Adrenal gland (tissue), 12 donors: ENCODE measurements around the gene INO80. TPM values are rescaled to one million over a fixed set of nuclear protein-coding genes. Genes with fewer than 3 reads are reported as not detected.
A peak's percentile ranks its signal among the peaks of the same experiment; 100 is the strongest.

Source experiments
- DNase-seq, 7 donors: peaks; one replicate each; pipeline ENCODE4 v3.0.0-alpha.2; 2019 to 2020
- H3K27ac ChIP-seq, 5 donors: fragments of 200-600 bp; sonication (generic) in 4 of 5; 1 replicate in 3 of 5; 2 replicates in 2 of 5; pipeline versions ENCODE4 v1.5.1 to v1.8.0; 2016 to 2020; ENCODE audit warnings: mild to moderate bottlenecking in 1 of 5
- H3K27me3 ChIP-seq: fragments of 200-600 bp; 2 replicates; pipeline ENCODE4 v1.8.0; 2021
- H3K36me3 ChIP-seq, 2 donors: fragments of 200-600 bp; replicated peaks in 1 of 2; 1 replicate in 1 of 2; 2 replicates in 1 of 2; pipeline versions ENCODE4 v1.5.1 to v1.8.0; 2018 to 2022
- H3K4me1 ChIP-seq, 2 donors: fragments of 200-600 bp; replicated peaks in 1 of 2; 1 replicate in 1 of 2; 2 replicates in 1 of 2; pipeline versions ENCODE4 v1.5.1 to v1.8.0; 2018 to 2021
- H3K4me3 ChIP-seq, 4 donors: fragments of 200-600 bp; sonication (generic) in 3 of 4; one replicate each; pipeline ENCODE4 v1.5.1; 2016 to 2018
- H3K9me3 ChIP-seq, 3 donors: fragments of 200-600 bp; sonication (generic) in 1 of 3; replicated peaks in 1 of 3; 1 replicate in 2 of 3; 2 replicates in 1 of 3; pipeline versions ENCODE4 v1.5.1 to v1.8.0; 2016 to 2021
- CTCF ChIP-seq, 6 experiments: fragments of 450-650 bp in 4 of 6; fragments of 200-600 bp in 2 of 6; sonication (generic) in 1 of 6; IDR thresholded peaks; 1 replicate in 5 of 6; 2 replicates in 1 of 6; pipeline versions ENCODE4 v1.5.1 to v1.8.0; 2016 to 2021; ENCODE audit warnings: antibody characterized with exemption in 6 of 6, mild to moderate bottlenecking in 2 of 6, moderate library complexity in 1 of 6
- POLR2A ChIP-seq, 2 donors: fragments of 450-650 bp; IDR thresholded peaks; one replicate each; pipeline ENCODE4 v1.6.1; 2017; ENCODE audit warnings: antibody characterized with exemption in 2 of 2, mild to moderate bottlenecking in 2 of 2, moderate library complexity in 1 of 2
- WGBS, 4 donors: extraction: QIAGEN DNeasy Blood & Tissue Kit in 2 of 4; methylation state at CpG; one replicate each; pipeline versions ENCODE4 v1.1.5 to v1.1.7; 2013 to 2017; 5-methylcytosine and 5-hydroxymethylcytosine counted together
- intact Hi-C, 2 donors: fragments of 100-400 bp; cut with DNase I; formaldehyde crosslinking; loops; one replicate each; pipeline versions ENCODE4 v1.14.1 to v1.15.0; 2022 to 2023
- polyA plus RNA-seq, 3 donors: library from polyadenylated mRNA; stranded (reverse); fragments of 200-250 nt in 2 of 3; fragments of 350-450 nt in 1 of 3; fragmentation: Illumina TruSeq in 1 of 3; extraction: RNeasy Lipid Tissue Mini Kit (QIAGEN cat#74804) in 1 of 3; gene quantifications; one replicate each; pipeline ENCODE4 v1.2.3, GENCODE V29; 2013 to 2014
- total RNA-seq, 9 donors: library from RNA; depleted of rRNA in 4 of 9; stranded (reverse); fragments of >200 nt in 4 of 9; fragments of 120-200 nt in 1 of 9; fragmentation: NEBNext Ultra II Directional in 1 of 9; extraction: Animal tissue kit (Norgen Biotek cat#: 25700) in 1 of 9; gene quantifications; one replicate each; pipeline versions ENCODE4 v1.1.0 to v1.2.4, GENCODE V29; 2013 to 2023
- donor health status: healthy with polysubstance abuse.
- donor health status: Bipolar disorder and iron deficiency.
- donor health status: DM: yes; HTN: yes; CAD: no.
- donor health status: DM: no; HTN: no; CAD: no.
- donor health status: DM: no; HTN: no; CAD: no.
- donor health status: DM: yes; HTN: yes; CAD: no.

INO80 gene
- total and polyA plus RNA-seq, 12 donors, result 5.4 to 25.0 (median 17.7) TPM

- Histone ChIP-seq H3K9me3 (no peaks in the 10 kb centered on the region), H3K36me3 (peaks cover 0 to 41% of the 10 kb centered on the region in 2 donors), H3K4me3 (no peak overlapping the region), H3K27me3 (no peaks in the 10 kb centered on the region), H3K27ac (no peak overlapping the region), H3K4me1 (peaks cover 5 to 18% of the 10 kb centered on the region in 2 donors)
- no peak for TF ChIP-seq POLR2A (IDR thresholded peaks at IDR 0.05)
- TF ChIP-seq CTCF (IDR thresholded peaks at IDR 0.05), result no peak
- no peak for DNase-seq
- intact Hi-C loops, result no loop called here
Measured at GRCh38 chr15:40990080-40990479, 126.0 kb downstream of the INO80 start.

- intact Hi-C loops, result no loop called here
- no peak overlapping the region for H3K4me3 ChIP-seq
- no peak for DNase-seq
- WGBS, 4 donors, result 93 to 97% (median 95%) methylated on average over 4 of the region's 4 CpGs
- no peaks in the 10 kb centered on the region for H3K27me3 ChIP-seq
- TF ChIP-seq CTCF (IDR thresholded peaks at IDR 0.05) (no peak), POLR2A (IDR thresholded peaks at IDR 0.05) (no peak)
- no peaks in the 10 kb centered on the region for H3K9me3 ChIP-seq
- H3K36me3 ChIP-seq, result peaks cover 0 to 49% of the 10 kb centered on the region in 2 donors
- H3K27ac ChIP-seq, result no peak overlapping the region
- H3K4me1 ChIP-seq, result peaks cover 5 to 25% of the 10 kb centered on the region in 2 donors
Measured at GRCh38 chr15:40988156-40988555, 127.9 kb downstream of the INO80 start.

DNA sequence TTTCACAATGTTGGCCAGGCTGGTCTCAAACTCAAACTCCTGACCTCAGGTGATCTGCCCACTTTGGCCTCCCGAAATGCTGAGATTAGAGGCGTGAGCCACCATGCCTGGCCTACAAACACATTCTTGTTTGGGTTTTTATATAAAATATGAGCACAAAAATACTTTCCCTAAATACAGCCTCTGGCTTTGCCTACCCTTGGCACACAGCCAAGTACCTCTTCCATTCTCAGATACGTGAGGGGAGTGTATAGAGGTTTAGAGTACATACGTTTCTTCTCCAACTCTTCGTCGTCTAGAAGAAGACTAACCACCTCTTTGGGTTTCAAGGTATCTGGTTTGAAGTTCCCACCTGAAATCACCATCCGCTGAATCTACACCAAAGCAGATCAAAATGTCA lies 129.3 kb downstream of the INO80 start:
- intact Hi-C loops, result no loop called here
- peaks cover 0 to 15% of the 10 kb centered on the region in 2 donors for H3K4me1 ChIP-seq
- peaks cover 0 to 63% of the 10 kb centered on the region in 2 donors for H3K36me3 ChIP-seq
- DNase-seq, result no peak
- H3K27me3 ChIP-seq, result no peaks in the 10 kb centered on the region
- H3K9me3 ChIP-seq, result no peaks in the 10 kb centered on the region
- H3K4me3 ChIP-seq, result no peak overlapping the region
- WGBS, 4 donors, result 82 to 88% (median 88%) methylated on average over 7 of the region's 7 CpGs
- no peak overlapping the region for H3K27ac ChIP-seq
- TF ChIP-seq CTCF (IDR thresholded peaks at IDR 0.05) (no peak), POLR2A (IDR thresholded peaks at IDR 0.05) (no peak)

DNA sequence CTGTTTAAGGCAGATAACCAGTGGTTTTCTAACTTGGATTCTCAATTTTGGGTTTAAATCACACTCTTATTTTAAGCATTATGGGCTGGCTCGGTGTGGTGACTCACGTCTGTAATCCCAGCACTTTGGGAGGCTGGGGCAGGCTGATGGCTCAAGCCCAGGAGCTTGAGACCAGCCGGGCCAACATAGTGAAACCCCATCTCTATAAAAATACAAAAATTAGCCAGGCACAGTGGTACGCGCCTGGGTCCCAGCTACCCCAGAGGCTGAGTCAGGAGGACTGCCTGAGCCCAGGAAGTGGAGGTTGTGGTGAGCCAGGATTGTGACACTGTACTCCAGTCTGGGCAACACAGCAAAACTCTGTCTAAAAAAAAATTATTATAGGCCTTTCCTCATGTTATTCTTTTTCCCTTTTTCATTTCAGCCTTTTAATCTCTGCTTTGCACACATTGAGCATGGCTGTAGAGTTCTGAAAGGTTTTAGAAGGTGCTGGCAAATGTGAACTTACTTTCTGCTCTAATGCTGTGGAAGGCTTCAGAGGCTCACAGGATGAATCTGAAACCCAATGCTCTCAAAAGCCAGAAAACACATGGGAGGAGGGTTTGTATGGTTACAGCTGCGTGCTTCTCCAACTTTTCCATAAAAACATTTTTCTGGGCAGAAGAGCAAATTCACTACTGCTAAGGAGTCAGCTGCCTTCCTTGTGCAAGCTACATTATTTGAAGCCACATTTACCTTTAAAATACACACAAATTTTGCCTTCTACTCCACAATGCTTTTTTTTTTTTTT lies 130.3 kb downstream of the INO80 start:
- Histone ChIP-seq H3K9me3 (no peaks in the 10 kb centered on the region), H3K4me1 (peaks cover 0 to 15% of the 10 kb centered on the region in 2 donors), H3K27me3 (no peaks in the 10 kb centered on the region), H3K36me3 (peaks cover 0 to 73% of the 10 kb centered on the region in 2 donors), H3K4me3 (no peak overlapping the region), H3K27ac (peak overlapping the region in 4 of 5 donors; percentile 26 to 80 (median 62))
- intact Hi-C loops, result no loop called here
- 68 to 85% (median 72%) methylated on average over 2 to 6 of the region's 6 CpGs for WGBS, 4 donors
- TF ChIP-seq POLR2A (IDR thresholded peaks at IDR 0.05) (no peak), CTCF (IDR thresholded peaks at IDR 0.05) (no peak)
- DNase-seq, result peak in 4 of 7 donors; percentile 6 to 48 (median 38)
